Measurements from ENCODE around the gene MYO1B.

MYO1B gene

GRCh38 chr2:191245046-191245868 lies at the start of gene MYO1B:
MYO1B (plus strand) TSS chr2:191245404; CDS start chr2:191276896, 31,492 bp downstream.
- peak; percentile 65 to 96 (median 90) for DNase-seq

GRCh38 chr2:191197096-191197495 lies 48.1 kb upstream of the MYO1B start:
- DNase-seq = no peak

- no peak for DNase-seq
Measured at GRCh38 chr2:191198271-191198670, 46.9 kb upstream of the MYO1B start.

GRCh38 chr2:191199929-191200512 lies 45.2 kb upstream of the MYO1B start:
- no peak for DNase-seq

GRCh38 chr2:191200910-191201309 lies 44.3 kb upstream of the MYO1B start:
- DNase-seq = no peak

GRCh38 chr2:191202209-191202721 lies 42.9 kb upstream of the MYO1B start:
- DNase-seq = peak in 1 of 3 experiments; percentile 25

- no peak for DNase-seq
Measured at GRCh38 chr2:191202881-191203397, 42.3 kb upstream of the MYO1B start.

- DNase-seq = no peak
Measured at GRCh38 chr2:191204433-191204832, 40.8 kb upstream of the MYO1B start.

- peak in 1 of 3 experiments; percentile 6 for DNase-seq
Measured at GRCh38 chr2:191206613-191207471, 38.4 kb upstream of the MYO1B start.

- DNase-seq = no peak
Measured at GRCh38 chr2:191209340-191209739, 35.9 kb upstream of the MYO1B start.

GRCh38 chr2:191212119-191212518 lies 33.1 kb upstream of the MYO1B start:
- no peak for DNase-seq

- DNase-seq = no peak
Measured at GRCh38 chr2:191213333-191213732, 31.9 kb upstream of the MYO1B start.

GRCh38 chr2:191215230-191215629 lies 30.0 kb upstream of the MYO1B start:
- no peak for DNase-seq

- DNase-seq = peak in 1 of 3 experiments; percentile 12
Measured at GRCh38 chr2:191215666-191216065, 29.5 kb upstream of the MYO1B start.

GRCh38 chr2:191217580-191217979 lies 27.6 kb upstream of the MYO1B start:
- no peak for DNase-seq

- DNase-seq = peak; percentile 10 to 74 (median 39)
Measured at GRCh38 chr2:191218292-191218898, 26.8 kb upstream of the MYO1B start.

- no peak for DNase-seq
Measured at GRCh38 chr2:191220671-191221070, 24.5 kb upstream of the MYO1B start.

- no peak for DNase-seq
Measured at GRCh38 chr2:191221666-191222065, 23.5 kb upstream of the MYO1B start.

- peak in 1 of 3 experiments; percentile 9 for DNase-seq
Measured at GRCh38 chr2:191222507-191222906, 22.7 kb upstream of the MYO1B start.

- DNase-seq = no peak
Measured at GRCh38 chr2:191222952-191223351, 22.3 kb upstream of the MYO1B start.

- peak in 1 of 3 experiments; percentile 29 for DNase-seq
Measured at GRCh38 chr2:191225126-191225525, 20.1 kb upstream of the MYO1B start.

- no peak for DNase-seq
Measured at GRCh38 chr2:191225690-191226089, 19.5 kb upstream of the MYO1B start.

Measured in NCI-H1417 (cell line).